ENCODE data around the gene A1BG. TPM values are rescaled to one million over a fixed set of nuclear protein-coding genes. Genes with fewer than 3 reads are reported as not detected.

Gene A1BG
- total RNA-seq, 2 donors from 2014 or later, result 45.5 to 52.6 TPM

- no peak for DNase-seq (ENCODE audit: low spot score)
- Histone ChIP-seq H3K9me3 (no peaks in the 10 kb centered on the region), H3K27ac (peak overlapping the region; percentile 97 to 99), H3K36me3 (peaks cover 31% of the 10 kb centered on the region), H3K4me1 (peaks cover 0 to 23% of the 10 kb centered on the region in 2 donors), H3K4me3 (peak overlapping the region; percentile 62 to 78), H3K27me3 (no peaks in the 10 kb centered on the region)
- no peak for TF ChIP-seq CTCF (IDR thresholded peaks at IDR 0.05)
Measured at GRCh38 chr19:58387338-58388174, 34.3 kb upstream of the A1BG start.

GRCh38 chr19:58386576-58387337, 33.5 kb upstream of the A1BG start, which contains the start of gene RPS5:
TSS of gene RPS5 (plus strand) at chr19:58387269. CDS start at chr19:58388138, 869 bp downstream.
- H3K4me1 ChIP-seq, result peaks cover 0 to 29% of the 10 kb centered on the region in 2 donors
- TF ChIP-seq CTCF (IDR thresholded peaks at IDR 0.05), result no peak
- peaks cover 31% of the 10 kb centered on the region for H3K36me3 ChIP-seq
- peak; percentile 99 for DNase-seq (ENCODE audit: low spot score)
- no peaks in the 10 kb centered on the region for H3K9me3 ChIP-seq
- peak within 1 kb of the TSS; percentile 62 to 78 for H3K4me3 ChIP-seq
- no peaks in the 10 kb centered on the region for H3K27me3 ChIP-seq
- H3K27ac ChIP-seq, result peak within 1 kb of the TSS; percentile 97 to 99

GRCh38 chr19:58385891-58386575, 32.7 kb upstream of the A1BG start:
- DNase-seq (ENCODE audit: low spot score), result no peak
- no peaks in the 10 kb centered on the region for H3K9me3 ChIP-seq
- peak overlapping the region; percentile 97 to 99 for H3K27ac ChIP-seq
- H3K4me3 ChIP-seq, result peak overlapping the region; percentile 62 to 78
- H3K4me1 ChIP-seq, result peaks cover 0 to 34% of the 10 kb centered on the region in 2 donors
- no peak for TF ChIP-seq CTCF (IDR thresholded peaks at IDR 0.05)
- H3K36me3 ChIP-seq, result peaks cover 27% of the 10 kb centered on the region
- H3K27me3 ChIP-seq, result no peaks in the 10 kb centered on the region

GRCh38 chr19:58385313-58385890, 32.1 kb upstream of the A1BG start:
- DNase-seq (ENCODE audit: low spot score), result no peak
- Histone ChIP-seq H3K9me3 (no peaks in the 10 kb centered on the region), H3K4me3 (peak overlapping the region in 1 of 2 donors; percentile 78)

More at GRCh38 chr19:58385313-58385890, 32.1 kb upstream of the A1BG start:
- Histone ChIP-seq H3K4me1 (peaks cover 0 to 34% of the 10 kb centered on the region in 2 donors), H3K27ac (peak overlapping the region; percentile 97 to 99), H3K36me3 (peaks cover 21% of the 10 kb centered on the region), H3K27me3 (no peaks in the 10 kb centered on the region)
- TF ChIP-seq CTCF (IDR thresholded peaks at IDR 0.05), result no peak

All from right atrium auricular region (tissue), 2 donors.